HEK293T (cell line): ENCODE measurements around the gene NPIPB4.
"Not testable (repeated sequence)": the region's sequence is repeated elsewhere in the genome, so short reads cannot be mapped to it uniquely, and the experiment has no call there.

Experiments used
- ARNT ChIP-seq: fragments of 450-650 bp; IDR thresholded peaks from 2 replicates; pipeline ENCODE4 v1.6.1; 2017; ENCODE audit warnings: mild to moderate bottlenecking
- BHLHE40 ChIP-seq: fragments of 450-650 bp; IDR thresholded peaks from 2 replicates; pipeline ENCODE4 v1.6.1; 2016; ENCODE audit warnings: mild to moderate bottlenecking, moderate library complexity, borderline replicate concordance
- FOXM1 ChIP-seq: fragments of 450-650 bp; IDR thresholded peaks from 2 replicates; pipeline ENCODE4 v1.6.1; 2017; ENCODE audit warnings: mild to moderate bottlenecking, borderline replicate concordance
- NFRKB ChIP-seq: fragments of 450-650 bp; IDR thresholded peaks from 2 replicates; pipeline ENCODE4 v1.6.1; 2016; ENCODE audit warnings: mild to moderate bottlenecking, moderate library complexity
- SP1 ChIP-seq: fragments of 450-650 bp; IDR thresholded peaks from 2 replicates; pipeline ENCODE4 v1.6.1; 2017
- SUZ12 ChIP-seq: fragments of 450-650 bp; IDR thresholded peaks from 2 replicates; pipeline ENCODE4 v1.6.1; 2016; ENCODE audit warnings: mild to moderate bottlenecking
- ZNF384 ChIP-seq: fragments of 450-650 bp; IDR thresholded peaks from 2 replicates; pipeline ENCODE4 v1.6.1; 2016

DNA sequence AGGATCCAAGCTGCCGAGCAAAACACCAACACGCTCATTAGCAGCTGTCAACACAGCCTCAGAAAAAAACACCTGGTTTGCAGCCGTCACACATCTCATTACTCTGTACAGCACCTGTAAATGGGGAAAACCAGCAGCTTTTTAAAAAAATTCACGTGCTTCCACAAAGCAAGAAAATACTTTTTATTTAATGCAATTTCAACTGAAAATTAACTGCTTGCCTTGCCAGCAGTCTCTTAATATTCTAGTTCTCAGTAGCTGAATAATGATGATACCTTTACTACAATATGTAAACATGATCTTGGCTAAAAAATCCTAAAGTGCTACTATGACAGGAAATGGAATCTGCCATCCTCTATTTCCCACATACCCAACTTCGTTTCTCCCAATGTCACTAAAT, 41.4 kb upstream of the NPIPB4 start:
- TF ChIP-seq NFRKB, SUZ12, FOXM1, SP1, BHLHE40, ARNT, ZNF384: not testable (repeated sequence)
